MG63 (cell line): ENCODE measurements around the gene TMEM150A. TPM values are rescaled to one million over a fixed set of nuclear protein-coding genes. Genes with fewer than 3 reads are reported as not detected.
"Not testable (repeated sequence)": the region's sequence is repeated elsewhere in the genome, so short reads cannot be mapped to it uniquely, and the experiment has no call there.

ENCODE experiments used
- DNase-seq: peaks from one replicate; pipeline ENCODE4 v3.0.0-alpha.2; 2020
- H3K27me3 ChIP-seq: fragments of 250-450 bp; sonication (Bioruptor Pico); 2 replicates; pipeline ENCODE4 v1.5.1; 2020; ENCODE audit warnings: mild to moderate bottlenecking, moderate library complexity
- H3K36me3 ChIP-seq: fragments of 250-450 bp; sonication (Bioruptor Pico); 2 replicates; pipeline ENCODE4 v1.5.1; 2020; ENCODE audit warnings: mild to moderate bottlenecking, moderate library complexity
- H3K4me3 ChIP-seq: fragments of 250-450 bp; sonication (Bioruptor Pico); 2 replicates; pipeline ENCODE4 v1.5.1; 2020; ENCODE audit warnings: mild to moderate bottlenecking, moderate library complexity
- H3K9me3 ChIP-seq: fragments of 250-450 bp; sonication (Bioruptor Pico); 2 replicates; pipeline ENCODE4 v1.5.1; 2020; ENCODE audit warnings: mild to moderate bottlenecking, moderate library complexity
- total RNA-seq: library from RNA; depleted of rRNA; stranded (reverse); fragments of >200 nt; shearing (Covaris generic); gene quantifications from 2 replicates; pipeline ENCODE4 v1.2.3, GENCODE V29; 2014; ENCODE audit warnings: low replicate concordance

Gene TMEM150A
- total RNA-seq, 1 experiment from 2014 or later = 6.8 TPM

DNA sequence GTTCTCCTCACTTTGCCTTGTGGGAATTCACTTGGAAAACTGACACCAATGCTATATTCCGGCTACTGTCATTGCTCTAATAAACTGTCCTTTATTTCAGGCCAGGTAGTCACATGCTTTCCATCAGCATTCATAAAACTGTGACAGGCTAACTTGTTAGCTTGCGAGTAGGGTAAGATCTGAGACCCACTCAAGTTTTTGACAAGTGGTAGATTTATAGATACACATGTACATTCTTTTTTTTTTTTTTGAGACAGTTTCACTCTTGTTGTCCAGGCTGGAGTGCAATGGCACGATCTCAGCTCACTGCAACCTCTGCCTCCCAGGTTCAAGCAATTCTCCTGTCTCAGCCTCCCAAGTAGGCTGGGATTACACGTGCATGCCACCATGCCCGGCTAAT lies 15.2 kb upstream of the TMEM150A start:
- not testable (repeated sequence) for H3K27me3 ChIP-seq, H3K9me3 ChIP-seq, DNase-seq
- Histone ChIP-seq H3K4me3 (peak overlapping the region; percentile 96; the same call in 1 of the 2 replicates), H3K36me3 (peaks cover 46% of the 10 kb centered on the region)

DNA sequence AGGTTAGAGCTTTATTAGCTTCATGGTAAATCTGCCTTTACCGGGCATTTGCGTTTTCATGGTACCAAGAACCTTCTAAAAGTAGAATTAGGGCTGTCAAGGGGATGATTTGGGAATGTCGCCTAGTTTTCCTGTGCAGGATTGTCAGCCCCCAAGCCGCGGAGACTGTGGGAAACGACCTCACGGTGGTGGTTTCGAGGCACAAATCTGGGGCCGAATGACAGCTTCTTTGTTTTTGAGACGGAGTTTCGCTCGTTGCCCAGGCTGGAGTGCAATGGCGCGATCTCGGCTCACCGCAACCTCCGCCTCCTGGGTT lies 12.9 kb upstream of the TMEM150A start:
- no peak for DNase-seq
- no peaks in the 10 kb centered on the region for H3K9me3 ChIP-seq
- no peaks in the 10 kb centered on the region for H3K27me3 ChIP-seq
- peaks cover 29% of the 10 kb centered on the region for H3K36me3 ChIP-seq
- H3K4me3 ChIP-seq = peak overlapping the region; percentile 96

DNA sequence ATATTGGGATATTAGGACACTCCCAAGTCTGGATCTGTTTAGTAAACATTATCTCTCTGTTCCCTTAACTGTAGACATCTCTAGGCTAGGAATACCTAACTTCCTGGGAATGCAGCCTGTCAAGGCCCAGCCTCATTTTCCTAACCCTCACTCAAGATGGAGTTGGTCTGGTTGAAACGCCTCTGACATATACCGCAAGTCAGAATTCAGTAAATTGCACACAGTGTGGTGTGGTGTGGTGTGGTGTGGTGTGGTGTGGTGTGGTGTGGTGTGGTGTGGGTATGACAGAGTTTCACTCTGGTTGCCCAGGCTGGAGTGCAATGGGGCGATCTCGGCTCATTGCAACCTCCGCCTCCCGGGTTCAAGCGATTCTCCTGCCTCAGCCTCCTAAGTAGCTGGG lies 12.3 kb upstream of the TMEM150A start:
- DNase-seq, H3K9me3 ChIP-seq, H3K4me3 ChIP-seq, H3K27me3 ChIP-seq: not testable (repeated sequence)
- H3K36me3 ChIP-seq = peaks cover 31% of the 10 kb centered on the region

DNA sequence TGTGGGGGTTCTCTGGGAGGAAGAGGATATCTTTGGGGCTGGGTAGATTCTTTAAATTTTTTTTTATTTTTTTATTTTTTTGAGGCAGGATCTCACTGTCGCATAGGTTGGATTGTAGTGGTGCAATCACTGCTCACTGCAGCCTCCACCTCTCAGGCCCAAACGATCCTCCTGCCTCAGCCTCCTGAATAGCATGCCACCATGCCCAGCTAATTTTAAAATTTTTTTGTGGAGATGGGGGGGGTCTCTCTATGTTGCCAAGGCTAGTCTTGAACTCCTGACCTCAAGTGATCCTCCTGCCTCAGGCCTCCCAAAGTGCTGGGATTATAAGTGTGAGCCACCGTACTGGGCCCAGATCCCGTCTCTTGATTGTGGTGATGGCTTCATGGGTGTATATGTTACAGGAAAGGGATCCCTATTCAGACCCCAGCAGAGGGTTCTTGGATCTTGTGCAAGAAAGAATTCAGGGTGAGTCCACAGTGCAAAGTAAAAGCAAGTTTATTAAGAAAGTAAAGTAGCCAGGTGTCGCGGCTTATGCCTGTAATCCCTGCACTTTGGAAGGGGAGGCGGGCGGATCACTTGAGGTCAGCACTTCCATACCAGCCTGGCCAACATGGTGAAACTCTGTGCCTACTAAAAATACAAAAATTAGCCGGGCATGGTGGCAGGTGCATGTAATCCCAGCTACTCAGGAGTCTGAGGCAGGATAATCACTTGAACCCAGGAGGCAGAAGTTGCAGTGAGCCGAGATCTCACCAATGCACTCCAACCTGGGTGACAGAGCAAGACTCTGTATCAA lies 11.4 kb upstream of the TMEM150A start:
- no peak for DNase-seq
- Histone ChIP-seq H3K4me3 (no peak overlapping the region), H3K9me3 (no peaks in the 10 kb centered on the region), H3K27me3 (no peaks in the 10 kb centered on the region), H3K36me3 (peaks cover 26% of the 10 kb centered on the region)

DNA sequence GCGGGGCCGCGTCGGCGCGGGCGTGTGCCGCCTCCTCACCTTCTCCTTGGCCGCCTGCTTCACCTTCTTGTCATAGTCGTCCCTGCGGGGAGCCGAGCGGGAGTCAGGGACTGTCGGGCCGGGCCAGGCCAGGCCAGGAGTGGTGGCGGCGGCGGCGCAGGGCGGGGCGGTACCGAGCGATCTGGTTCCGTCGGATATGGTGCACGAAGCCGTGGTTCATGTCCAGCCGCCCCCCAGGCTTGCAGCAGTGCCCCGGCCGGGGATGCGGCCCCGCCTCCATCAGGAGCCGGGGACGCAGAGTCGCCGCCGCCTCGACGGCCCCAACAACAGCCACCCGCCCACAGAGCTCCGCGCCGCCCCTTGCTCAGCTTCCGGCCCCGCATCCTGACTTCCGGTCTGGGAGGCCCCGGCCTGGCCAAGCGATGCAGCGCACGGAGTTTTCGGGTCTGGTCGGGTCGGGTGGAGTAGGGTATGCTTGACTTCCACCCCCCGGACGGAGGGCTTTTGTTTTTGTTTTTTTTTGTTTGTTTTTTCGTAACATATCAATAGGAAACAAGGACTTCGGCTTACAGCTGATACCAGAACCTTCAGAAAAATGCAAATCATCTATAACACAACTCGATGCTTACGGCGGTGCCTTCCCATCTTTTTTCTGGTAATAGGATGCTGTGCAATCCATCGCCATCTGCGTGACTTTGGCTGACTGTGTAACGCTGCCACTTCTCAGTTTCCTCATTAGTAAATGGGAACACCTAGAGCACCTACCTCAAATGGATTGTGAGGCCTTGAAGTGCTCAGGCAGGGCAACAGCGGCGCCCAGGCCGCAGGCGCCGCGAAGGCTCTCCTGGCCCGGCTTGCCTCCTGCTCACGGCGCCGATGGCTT lies 9.4 kb upstream of the TMEM150A start, which contains the start of gene C2orf68:
Gene C2orf68, minus strand, starts transcription at position 362 of the 883 bp plus-strand sequence. Its CDS starts 82 bp downstream, at position 280.
- Histone ChIP-seq H3K36me3 (peaks cover 16% of the 10 kb centered on the region), H3K4me3 (peak within 1 kb of the TSS; percentile 85), H3K9me3 (no peaks in the 10 kb centered on the region), H3K27me3 (no peaks in the 10 kb centered on the region)
- DNase-seq = peak; percentile 91

DNA sequence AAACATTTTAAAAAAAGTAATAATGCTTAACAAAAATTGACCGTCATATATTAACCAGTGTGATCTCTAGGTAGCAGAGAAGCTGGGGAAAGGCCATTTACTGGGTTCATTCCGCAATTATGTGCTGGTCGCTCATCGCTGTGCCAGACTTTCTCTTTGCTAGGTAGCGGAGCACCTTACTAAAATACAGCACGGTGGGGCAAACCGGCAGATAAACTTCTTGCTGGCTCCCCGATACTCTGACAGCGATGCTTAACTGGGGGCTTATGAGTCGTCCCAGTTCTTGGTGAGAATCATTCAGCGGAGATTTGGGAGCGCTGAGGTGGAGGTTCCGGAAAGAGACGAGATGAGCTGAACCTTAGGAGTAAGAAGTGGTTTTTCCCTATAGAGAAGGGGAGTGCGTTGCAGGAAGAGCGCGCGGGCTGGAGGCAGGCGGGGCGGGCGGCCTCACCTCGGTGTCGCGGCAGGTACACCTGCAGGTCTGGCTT lies 8.8 kb upstream of the TMEM150A start:
- peak overlapping the region; percentile 85 for H3K4me3 ChIP-seq
- no peaks in the 10 kb centered on the region for H3K9me3 ChIP-seq
- peaks cover 16% of the 10 kb centered on the region for H3K36me3 ChIP-seq
- H3K27me3 ChIP-seq = no peaks in the 10 kb centered on the region
- DNase-seq = no peak

DNA sequence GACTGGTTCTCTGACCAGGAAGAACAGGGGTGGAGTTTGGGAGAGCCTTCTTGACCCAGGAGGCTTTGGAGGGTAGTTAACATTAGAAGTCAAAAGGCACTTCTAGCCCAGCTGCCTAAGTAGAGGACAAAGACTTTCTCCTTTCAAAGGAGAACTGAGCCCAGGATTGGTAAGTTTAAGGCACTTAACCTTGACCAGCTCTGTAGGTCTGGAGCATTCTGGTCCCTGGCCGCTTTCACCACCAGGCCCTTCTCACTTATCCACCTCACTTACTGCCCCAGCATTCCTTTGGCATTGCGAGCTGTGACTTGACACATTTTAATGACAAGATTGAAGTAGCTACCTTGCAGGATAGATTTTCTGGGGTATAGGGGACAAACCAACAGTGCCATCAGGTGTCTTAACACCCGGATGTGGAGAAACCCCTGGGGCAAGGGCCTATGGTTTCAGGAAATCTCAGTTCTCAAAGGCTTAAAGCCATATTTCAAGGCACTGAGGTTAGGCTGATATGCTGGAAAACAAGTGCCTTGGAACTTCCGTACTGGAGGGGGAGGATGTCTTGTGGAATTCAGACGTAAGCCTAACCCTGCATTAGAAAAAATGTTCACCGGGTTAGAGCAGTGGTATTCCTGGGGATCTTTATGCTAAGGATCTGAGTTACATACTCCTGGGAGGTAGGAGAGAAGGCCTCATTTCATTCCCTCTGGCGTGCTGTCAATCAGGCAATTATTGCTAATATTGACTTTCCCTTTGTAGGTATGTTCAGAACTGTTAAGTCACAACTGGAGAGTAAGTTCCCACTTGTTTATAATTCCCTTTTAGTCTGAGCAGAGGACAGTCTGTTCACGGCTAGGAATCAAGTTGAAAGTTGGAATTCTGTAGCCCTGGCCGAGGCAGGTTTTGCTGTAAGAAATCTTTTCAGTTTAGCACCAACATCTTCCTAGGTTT lies 5.0 kb upstream of the TMEM150A start:
- no peaks in the 10 kb centered on the region for H3K9me3 ChIP-seq
- H3K36me3 ChIP-seq = peaks cover 16% of the 10 kb centered on the region
- no peak overlapping the region for H3K4me3 ChIP-seq
- no peaks in the 10 kb centered on the region for H3K27me3 ChIP-seq
- DNase-seq = no peak

DNA sequence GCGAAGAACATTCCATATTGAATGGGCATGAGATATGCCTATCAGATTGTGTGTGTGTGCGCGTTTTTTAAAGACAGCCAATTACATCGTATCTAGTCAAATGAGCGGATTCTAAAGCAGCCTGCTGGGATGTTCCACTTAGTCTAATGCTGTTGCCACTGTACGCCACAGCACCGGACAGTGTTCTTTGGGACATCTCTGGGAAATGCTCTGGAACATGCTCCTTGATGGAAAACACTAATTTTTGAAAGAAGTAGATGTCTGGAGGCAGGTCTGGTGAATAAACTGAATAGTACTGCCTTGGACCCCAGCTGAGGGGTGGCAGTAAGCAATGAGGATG lies 3.6 kb upstream of the TMEM150A start:
- H3K27me3 ChIP-seq = no peaks in the 10 kb centered on the region
- no peak overlapping the region for H3K4me3 ChIP-seq
- H3K36me3 ChIP-seq = peaks cover 16% of the 10 kb centered on the region
- no peak for DNase-seq
- no peaks in the 10 kb centered on the region for H3K9me3 ChIP-seq

DNA sequence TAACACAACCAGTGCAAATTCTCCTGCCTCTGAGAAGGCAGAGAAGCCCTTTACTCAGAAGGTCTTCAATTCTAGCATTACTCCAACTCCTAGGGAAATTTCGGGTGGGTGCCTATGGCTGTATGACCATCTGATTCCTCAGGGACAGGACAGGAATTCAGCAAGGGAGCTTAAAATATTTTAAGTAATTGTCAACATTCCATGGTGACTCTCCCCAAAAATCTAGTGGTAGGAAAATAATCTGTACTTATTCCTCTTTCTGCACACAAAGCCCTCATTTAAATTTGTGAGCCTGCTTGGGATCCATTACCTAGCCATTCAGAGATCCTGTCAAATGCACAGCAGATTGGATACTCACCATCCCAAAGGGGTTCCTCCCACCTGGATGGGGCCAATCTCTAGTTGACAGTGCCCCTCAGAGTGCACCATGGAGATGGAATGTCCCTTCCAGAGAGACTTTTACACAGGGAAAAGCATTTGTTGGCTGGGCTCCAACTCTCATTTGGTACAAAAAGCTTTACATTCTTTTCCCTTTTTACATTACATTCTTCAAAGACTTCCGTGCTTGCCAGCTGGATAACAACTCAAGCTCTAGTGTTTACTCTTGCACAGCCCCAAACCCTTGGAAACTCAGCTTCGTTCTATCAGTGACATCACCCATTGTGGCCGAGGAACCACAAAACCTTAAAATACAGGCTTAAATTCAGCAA lies 3.1 kb upstream of the TMEM150A start:
- no peak overlapping the region for H3K4me3 ChIP-seq
- no peaks in the 10 kb centered on the region for H3K27me3 ChIP-seq
- H3K9me3 ChIP-seq = no peaks in the 10 kb centered on the region
- DNase-seq = peak; percentile 15
- H3K36me3 ChIP-seq = peaks cover 14% of the 10 kb centered on the region

DNA sequence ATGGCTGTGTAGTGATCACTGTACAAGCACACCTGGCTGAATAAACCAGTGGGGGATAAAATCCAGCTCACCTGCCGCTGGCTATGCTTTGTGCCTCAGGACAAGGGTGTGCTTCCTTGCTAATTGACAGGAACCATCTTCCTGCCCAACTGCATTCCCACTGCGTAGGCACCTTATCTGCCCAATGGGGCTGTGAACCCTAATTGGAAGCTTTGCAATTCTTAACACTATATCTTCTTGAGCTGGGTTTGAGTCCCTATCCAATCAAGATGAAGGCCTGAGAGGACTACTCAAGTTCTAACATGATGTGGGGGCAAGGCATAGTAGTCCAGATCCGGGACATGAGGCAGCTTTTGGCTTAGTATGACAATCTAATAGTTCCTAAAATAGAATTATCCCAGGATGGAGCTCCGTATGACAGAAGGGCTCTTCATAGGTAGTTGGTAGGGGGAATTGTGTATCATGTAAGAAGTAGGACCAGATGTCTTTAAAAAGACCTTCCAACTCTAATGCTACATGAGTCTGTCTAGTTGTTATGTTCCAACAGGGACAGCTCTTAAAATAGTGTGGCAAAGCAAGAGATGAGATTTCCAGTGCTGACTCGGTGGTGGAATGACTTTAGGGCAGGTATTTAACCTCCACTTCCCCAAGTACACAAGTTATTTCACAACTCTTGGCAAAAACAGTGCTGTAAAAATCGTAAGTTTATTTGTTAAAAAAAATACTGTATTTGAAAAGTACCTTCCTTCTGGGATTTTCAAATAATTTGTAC lies 2.3 kb upstream of the TMEM150A start:
- Histone ChIP-seq H3K36me3 (peaks cover 10% of the 10 kb centered on the region), H3K4me3 (no peak overlapping the region), H3K9me3 (no peaks in the 10 kb centered on the region), H3K27me3 (no peaks in the 10 kb centered on the region)
- no peak for DNase-seq

DNA sequence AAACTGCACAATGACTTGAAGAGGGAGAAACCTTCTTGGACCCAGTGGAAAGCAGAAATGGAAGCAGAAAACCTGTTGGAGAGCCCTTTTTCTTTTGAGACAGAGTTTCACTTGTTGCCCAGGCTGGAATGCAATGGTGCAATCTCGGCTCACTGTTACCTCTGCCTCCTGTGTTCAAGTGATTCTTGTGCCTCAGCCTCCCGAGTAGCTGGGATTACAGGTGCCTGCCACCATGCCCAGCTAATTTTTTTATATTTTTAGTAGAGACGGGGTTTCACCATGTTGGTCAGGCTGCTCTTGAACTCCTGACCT lies 1.6 kb upstream of the TMEM150A start:
- DNase-seq, H3K4me3 ChIP-seq, H3K9me3 ChIP-seq, H3K27me3 ChIP-seq, H3K36me3 ChIP-seq: not testable (repeated sequence)

DNA sequence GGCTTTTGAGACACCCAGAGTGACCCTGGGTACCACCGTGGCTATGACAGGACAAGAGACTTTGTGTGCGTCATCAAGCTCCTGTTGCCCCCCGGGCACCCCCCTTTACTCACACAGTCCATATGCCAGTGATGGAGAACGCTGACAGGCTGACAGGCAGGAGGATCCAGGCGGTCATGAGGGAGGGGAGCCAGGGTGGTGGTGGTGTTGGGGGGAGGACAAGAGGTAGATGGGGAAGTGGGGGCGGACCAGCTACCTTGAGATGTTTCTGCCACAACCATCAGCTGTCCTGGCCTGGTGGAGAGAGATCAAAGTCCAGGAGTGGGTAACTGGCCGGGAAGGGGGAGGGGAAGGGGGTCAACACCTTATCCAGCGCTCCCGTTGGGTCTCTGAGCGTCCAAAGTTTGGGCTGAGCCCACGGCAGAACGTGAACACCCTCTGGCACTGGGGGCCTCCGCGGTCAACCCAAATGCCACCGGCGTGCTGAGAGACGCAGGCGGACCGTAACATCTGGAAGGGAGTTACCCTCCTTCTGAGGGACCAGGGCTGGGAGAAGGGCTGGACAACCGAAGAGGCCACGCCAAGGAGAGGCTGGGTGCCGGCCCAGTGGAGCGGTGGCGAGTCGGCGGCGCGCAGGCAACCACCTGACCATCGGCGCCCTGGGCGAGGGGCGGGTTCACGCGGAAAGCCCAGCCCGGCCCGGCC lies 575 bp downstream of the TMEM150A start:
- peak overlapping the region; percentile 57 for H3K4me3 ChIP-seq
- H3K27me3 ChIP-seq = no peaks in the 10 kb centered on the region
- peak; percentile 47 for DNase-seq
- H3K36me3 ChIP-seq = peaks cover 12% of the 10 kb centered on the region
- no peaks in the 10 kb centered on the region for H3K9me3 ChIP-seq

DNA sequence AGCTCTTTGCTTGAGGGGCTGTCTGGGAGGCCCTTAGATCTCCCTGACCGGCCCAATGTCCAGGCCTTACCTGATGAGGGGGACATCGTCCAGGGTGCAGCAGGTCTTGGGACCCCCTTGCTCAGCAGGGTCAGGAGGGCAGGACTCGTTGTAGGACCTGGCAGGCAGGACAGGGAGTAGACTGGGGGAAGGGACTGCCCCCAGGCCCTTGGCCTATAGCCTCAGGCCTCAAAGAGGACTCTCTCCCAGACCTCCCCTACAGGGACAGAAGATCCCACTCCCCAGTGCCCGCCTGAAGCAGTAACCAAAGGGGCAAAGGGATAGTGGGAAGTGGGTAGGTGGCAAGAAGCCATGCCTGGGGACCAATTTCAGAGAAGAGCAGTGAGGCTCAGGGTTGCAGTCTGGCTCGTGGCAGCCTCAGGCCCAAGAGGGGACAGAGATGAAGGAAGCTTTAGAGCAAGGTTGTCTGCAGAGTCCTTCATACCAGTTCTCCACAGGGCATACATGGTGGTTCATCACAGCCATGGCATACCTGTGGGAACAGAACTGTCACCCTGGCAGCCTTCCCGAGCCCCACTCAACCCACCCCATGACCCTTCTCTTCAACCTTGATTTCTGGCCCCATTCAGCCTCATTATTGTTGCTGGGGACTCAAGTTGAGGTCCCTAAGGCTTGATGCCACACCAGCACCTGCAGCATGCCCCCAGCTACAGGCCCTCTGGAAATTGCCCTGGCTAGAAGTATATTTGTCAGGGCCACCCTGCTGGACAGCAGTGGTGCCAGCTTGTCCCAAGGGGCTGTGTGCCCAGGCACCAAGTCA lies 1.3 kb downstream of the TMEM150A start:
- Histone ChIP-seq H3K9me3 (no peaks in the 10 kb centered on the region), H3K36me3 (peaks cover 19% of the 10 kb centered on the region), H3K27me3 (no peaks in the 10 kb centered on the region), H3K4me3 (no peak overlapping the region)
- DNase-seq = no peak

DNA sequence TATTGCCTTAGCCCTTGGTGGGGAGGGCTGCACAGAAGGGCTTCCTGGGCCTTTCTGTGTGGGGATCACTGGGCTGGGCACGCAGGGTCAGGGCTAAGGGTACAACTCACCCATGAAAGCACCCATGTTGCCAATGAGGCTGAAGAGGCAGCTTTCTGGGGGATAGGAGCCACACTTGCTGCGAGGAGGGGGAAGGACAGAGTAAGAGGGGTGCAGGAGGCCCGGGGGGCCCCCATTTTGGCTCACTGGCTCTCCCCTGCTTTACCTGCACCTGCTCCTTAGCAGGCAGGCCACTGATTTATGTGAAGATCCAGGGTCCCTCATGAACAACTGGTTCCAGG lies 2.3 kb downstream of the TMEM150A start:
- no peak for DNase-seq
- no peak overlapping the region for H3K4me3 ChIP-seq
- no peaks in the 10 kb centered on the region for H3K27me3 ChIP-seq
- H3K36me3 ChIP-seq = peaks cover 19% of the 10 kb centered on the region
- H3K9me3 ChIP-seq = no peaks in the 10 kb centered on the region
